K562 (cell line): ENCODE measurements around the gene TNN. TPM values are rescaled to one million over a fixed set of nuclear protein-coding genes. Genes with fewer than 3 reads are reported as not detected.

ENCODE experiments used
- ATAC-seq: fragments of 200-7000 bp; cut with Tn5 transposase; 3 replicates; pipeline ENCODE4 v1.9.1; 2020; ENCODE audit warnings: moderate library complexity
- BruUV-seq: library from RNA; stranded (reverse); fragments of 400-500 nt; replicated peaks from 2 replicates; lab custom pipeline; 2021; lab: Mats Ljungman, UMichigan
- CTCF ChIA-PET: fragments of 300-600 bp; formaldehyde crosslinking; extraction: SDS; loops from one replicate; lab custom pipeline; 2021; ENCODE audit warnings: low intra/inter-chr PET ratio; lab: Yijun Ruan, JAX
- POLR2A ChIA-PET: fragments of 300-600, 350-650 bp; sonication (Branson Sonifier 250); formaldehyde crosslinking; extraction: SDS; loops from one replicate; lab custom pipeline; 2021; ENCODE audit warnings: antibody characterized with exemption, inconsistent platforms; lab: Yijun Ruan, JAX
- DNase-seq, 4 experiments: peaks; one replicate each; pipeline versions ENCODE4 v3.0.0 to v3.0.0-alpha.2; 2011 to 2018; ENCODE audit warnings: low spot score in 3 of 4, mixed read lengths in 3 of 4; ENCODE audit errors: extremely low read depth in 1 of 4
- FAIRE-seq: peaks from 2 replicates; lab custom pipeline; 2011; peaks lifted over from hg19 to GRCh38; lab: Jason Lieb, UNC
- H2AFZ ChIP-seq: 2 replicates; pipeline ENCODE4 v1.6.0; 2011; ENCODE audit warnings: low read depth, low read length, control low read depth, inconsistent platforms
- H3K27ac ChIP-seq: fragments of 200-600 bp; 3 replicates; pipeline ENCODE4 v1.8.0; 2011; ENCODE audit warnings: low read depth, mild to moderate bottlenecking, control low read depth, inconsistent platforms, low read length, moderate library complexity, mixed read lengths; ENCODE audit errors: extremely low read depth
- H3K27me3 ChIP-seq, 2 experiments: fragments of 300-600 bp in 1 of 2; 2 replicates in 1 of 2; 3 replicates in 1 of 2; pipeline versions ENCODE4 v1.6.0 to v1.8.0; 2011; ENCODE audit warnings: inconsistent platforms in 2 of 2, low read length in 2 of 2, mild to moderate bottlenecking in 1 of 2, mixed read lengths in 1 of 2, moderate library complexity in 1 of 2; ENCODE audit not compliant: control insufficient read depth in 2 of 2, insufficient read depth in 2 of 2
- H3K36me3 ChIP-seq: fragments of 300-600 bp; 3 replicates; pipeline ENCODE4 v1.8.0; 2011; ENCODE audit warnings: mild to moderate bottlenecking, low read length, inconsistent platforms; ENCODE audit not compliant: control insufficient read depth, insufficient read depth
- H3K4me1 ChIP-seq, 2 experiments: fragments of 200-600 bp in 1 of 2; replicated peaks in 1 of 2; 2 replicates in 1 of 2; 3 replicates in 1 of 2; pipeline versions ENCODE4 v1.5.1 to v1.8.0; 2011; ENCODE audit warnings: inconsistent platforms in 2 of 2, low read length in 2 of 2, mild to moderate bottlenecking in 1 of 2, mixed read lengths in 1 of 2, moderate library complexity in 1 of 2; ENCODE audit not compliant: control insufficient read depth in 2 of 2, insufficient read depth in 2 of 2
- H3K4me2 ChIP-seq: 2 replicates; pipeline ENCODE4 v1.6.1; 2011; ENCODE audit warnings: low read length, control low read depth, inconsistent platforms, mixed read lengths; ENCODE audit not compliant: insufficient read depth
- H3K4me3 ChIP-seq: fragments of 200-600 bp; sonication (generic), shearing (Covaris generic); 2 replicates; pipeline ENCODE4 v1.5.1; 2016; ENCODE audit warnings: control low read depth, inconsistent platforms
- H3K79me2 ChIP-seq: fragments of 200-600 bp; 3 replicates; pipeline ENCODE4 v1.8.0; 2011; ENCODE audit warnings: low read length, inconsistent platforms; ENCODE audit not compliant: control insufficient read depth, insufficient read depth
- H3K9ac ChIP-seq, 2 experiments: 2 replicates each; pipeline versions ENCODE4 v1.6.0 to v1.6.1; 2011; ENCODE audit warnings: low read depth in 2 of 2, low read length in 2 of 2, control low read depth in 1 of 2, inconsistent platforms in 1 of 2, mild to moderate bottlenecking in 1 of 2, mixed read lengths in 1 of 2; ENCODE audit not compliant: insufficient read depth in 1 of 2
- H3K9me1 ChIP-seq: one replicate; pipeline ENCODE4 v1.6.0; 2011; ENCODE audit warnings: inconsistent platforms, mild to moderate bottlenecking, low read length, moderate library complexity; ENCODE audit not compliant: control insufficient read depth, insufficient read depth
- H3K9me3 ChIP-seq: replicated peaks from 2 replicates; pipeline ENCODE4 v1.5.1; 2011; ENCODE audit warnings: low read depth, low read length, inconsistent platforms; ENCODE audit not compliant: control insufficient read depth, insufficient read depth
- H4K20me1 ChIP-seq: replicated peaks from 2 replicates; pipeline ENCODE4 v1.6.1; 2011; ENCODE audit warnings: low read length, inconsistent platforms, mixed read lengths; ENCODE audit not compliant: control insufficient read depth, insufficient read depth
- CBX3 ChIP-seq, 2 experiments: IDR thresholded peaks; 1 replicate in 1 of 2; 2 replicates in 1 of 2; pipeline ENCODE4 v1.6.1; 2012; ENCODE audit warnings: inconsistent platforms in 2 of 2, low read length in 2 of 2, borderline replicate concordance in 1 of 2, control low read depth in 1 of 2
- CEBPB ChIP-seq: fragments of 450-650 bp; IDR thresholded peaks from 2 replicates; pipeline ENCODE4 v1.6.1; 2016; ENCODE audit warnings: missing genetic modification characterization, missing compliant biosample characterization
- CEBPG ChIP-seq, 3 experiments: fragments of 200-800 bp in 1 of 3; sonication (Bioruptor generic) in 1 of 3; sonication (generic) in 1 of 3; formaldehyde crosslinking in 1 of 3; IDR thresholded peaks in 2 of 3; conservative IDR thresholded peaks in 1 of 3; 2 replicates each; pipeline versions ENCODE4 v1.6.1 to v1.8.0; 2016 to 2022; ENCODE audit warnings: missing compliant biosample characterization in 2 of 3, missing genetic modification characterization in 2 of 3, mild to moderate bottlenecking in 1 of 3, missing genetic modification reagents in 1 of 3
- KLF13 ChIP-seq: fragments of 450-650 bp; IDR thresholded peaks from 2 replicates; pipeline ENCODE4 v1.6.1; 2016; ENCODE audit warnings: missing genetic modification characterization, low read depth, mild to moderate bottlenecking, missing compliant biosample characterization, moderate library complexity, borderline replicate concordance
- SRSF9 ChIP-seq: fragments of 200-400 bp; formaldehyde crosslinking; IDR thresholded peaks from 2 replicates; pipeline ENCODE4 v1.6.1; 2017; ENCODE audit warnings: low read depth, low read length, borderline replicate concordance
- WGBS: fragments of 100-300 bp; shearing (Covaris generic); methylation state at CpG from one replicate; pipeline ENCODE4 v1.1.6; 2016; ENCODE audit warnings: low coverage, mixed read lengths; ENCODE audit not compliant: insufficient coverage; ENCODE audit errors: missing lambda C conversion rate; 5-methylcytosine and 5-hydroxymethylcytosine counted together
- in situ Hi-C: fragments of 300-500 bp; cut with MboI; formaldehyde crosslinking; loops from 4 replicates; pipeline ENCODE4 v1.15.0; 2018; ENCODE audit warnings: inconsistent platforms, mixed read lengths
- intact Hi-C: fragments of 100-400 bp; cut with micrococcal nuclease; formaldehyde crosslinking; loops from 2 replicates; pipeline ENCODE4 v1.14.2; 2022
- polyA plus RNA-seq, 8 experiments: library from polyadenylated mRNA; depleted of rRNA in 4 of 8; stranded (reverse) in 5 of 8; unstranded in 3 of 8; fragments of >200 nt; fragmentation: Nextera tagmentation in 2 of 8; fragmentation: Illumina TruSeq in 1 of 8; extraction: Ambion mirVana in 2 of 8; extraction: Trizol in 1 of 8; gene quantifications; 2 replicates each; pipeline versions ENCODE4 v1.2.1 to v1.2.3, GENCODE V29; 2011 to 2014; ENCODE audit warnings: inconsistent platforms in 1 of 8, missing spikeins in 1 of 8
- total RNA-seq, 7 experiments: library from RNA; depleted of rRNA in 6 of 7; stranded (reverse); fragments of >200 nt in 6 of 7; fragmentation: Illumina TruSeq in 2 of 7; extraction: Trizol in 2 of 7; gene quantifications; 2 replicates each; pipeline versions ENCODE4 v1.2.1 to v1.2.3, GENCODE V29; 2011 to 2021; ENCODE audit warnings: low replicate concordance in 1 of 7
- TF ChIP-seq, protein P1 (sequence below), 2 experiments: fragments of 450-650 bp in 1 of 2; sonication (generic) in 1 of 2; formaldehyde crosslinking in 1 of 2; IDR thresholded peaks in 1 of 2; conservative IDR thresholded peaks in 1 of 2; 2 replicates each; pipeline versions ENCODE4 v1.6.1 to v1.8.1; 2016 to 2023; ENCODE audit warnings: mild to moderate bottlenecking in 2 of 2, moderate library complexity in 2 of 2, inconsistent platforms in 1 of 2, missing genetic modification reagents in 1 of 2

Gene TNN
- total and polyA plus RNA-seq, 9 of the 15 experiments (the other 6 are each of a cell fraction or from before 2014, with no cell fraction given), result 0.01 to 0.09 (median 0.07) TPM; not detected in 4

DNA sequence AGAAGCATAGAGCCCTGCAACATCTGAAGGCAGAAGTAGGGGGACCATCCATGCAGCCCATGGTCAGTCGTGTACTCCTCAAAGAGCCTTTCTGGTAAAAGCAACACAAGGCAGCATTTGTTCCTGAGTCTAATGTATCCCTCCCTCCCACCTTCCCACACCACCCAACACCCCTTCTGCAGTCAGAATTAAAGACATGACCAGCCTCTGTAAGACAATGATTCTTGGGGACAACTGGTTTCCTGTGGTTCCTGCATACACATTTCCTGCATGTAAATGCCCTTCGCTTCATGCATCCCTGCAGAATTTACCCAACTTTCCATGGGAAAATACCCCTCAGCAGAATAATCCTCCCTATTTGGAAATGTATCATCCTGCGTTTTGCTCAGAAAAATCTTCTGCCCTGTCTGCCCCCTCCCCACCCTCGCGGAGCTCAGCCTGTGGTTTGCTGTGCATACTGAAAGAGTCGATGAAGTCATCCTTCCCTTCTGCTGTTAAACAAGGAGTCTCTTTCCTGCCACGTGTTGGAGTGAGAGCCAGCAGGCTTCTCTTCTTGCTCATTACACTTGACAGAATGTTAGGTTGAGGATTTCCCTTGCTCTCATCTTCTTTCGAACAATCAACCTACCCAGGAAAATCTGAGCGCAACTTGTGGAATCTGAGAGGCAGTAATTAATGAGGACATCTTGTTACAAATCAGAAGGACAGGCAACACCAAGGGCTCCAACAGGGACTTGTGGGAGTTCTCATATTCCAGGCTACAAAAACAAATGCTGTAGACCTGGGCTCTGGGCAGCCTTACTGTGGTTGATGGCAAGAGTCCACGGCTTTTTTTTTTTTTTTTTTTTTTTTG lies 4.7 kb downstream of the TNN start (continued):
- TF ChIP-seq, protein P1, sequence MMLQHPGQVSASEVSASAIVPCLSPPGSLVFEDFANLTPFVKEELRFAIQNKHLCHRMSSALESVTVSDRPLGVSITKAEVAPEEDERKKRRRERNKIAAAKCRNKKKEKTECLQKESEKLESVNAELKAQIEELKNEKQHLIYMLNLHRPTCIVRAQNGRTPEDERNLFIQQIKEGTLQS (IDR thresholded peaks at IDR 0.05), result peak; percentile 55
- TF ChIP-seq, protein P1 (CRISPR knock-in tag; conservative IDR thresholded peaks at IDR 0.05), result no peak
- TF ChIP-seq, all 486 proteins: peak for 5

DNA sequence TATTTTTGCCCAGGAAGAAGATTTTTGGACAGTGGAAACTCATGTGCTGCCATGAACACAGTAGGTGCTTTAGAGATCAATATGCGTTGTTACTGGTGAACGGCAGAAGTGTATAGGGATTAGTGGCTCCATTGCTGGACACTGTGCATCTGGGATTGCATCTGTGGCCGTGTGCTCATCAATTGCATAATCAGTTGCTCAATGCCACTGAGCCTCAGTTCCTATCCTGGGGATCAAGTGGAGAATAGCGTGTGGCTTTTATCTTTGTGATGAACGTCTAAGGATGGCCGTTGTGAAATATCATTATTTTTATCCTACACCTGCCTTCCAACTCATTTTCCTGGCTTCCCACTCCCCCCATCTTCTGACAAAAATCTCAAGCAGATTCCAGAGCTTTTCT lies 5.4 kb downstream of the TNN start:
- Histone ChIP-seq H3K4me3 (no peak overlapping the region), H3K9me1 (no peaks in the 10 kb centered on the region), H3K9me3 (no peaks in the 10 kb centered on the region), H3K79me2 (no peaks in the 10 kb centered on the region), H3K9ac (no peak overlapping the region), H3K4me1 (no peaks in the 10 kb centered on the region), H3K27ac (no peak overlapping the region), H3K27me3 (peaks cover 55 to 56% of the 10 kb centered on the region in 2 experiments), H3K36me3 (no peaks in the 10 kb centered on the region), H4K20me1 (no peaks in the 10 kb centered on the region), H2AFZ (no peak overlapping the region), H3K4me2 (no peak overlapping the region)
- in situ Hi-C loops (no loop called here), intact Hi-C loops (no loop called here)
- BruUV-seq, result no TSS peak
- DNase-seq (no peak), ATAC-seq (no peak), FAIRE-seq (no peak)
- CTCF ChIA-PET, result no interaction called here
- 2% methylated on average over 6 of the region's 6 CpGs for WGBS
- TF ChIP-seq CEBPB (tag), result peak; percentile 67
- TF ChIP-seq SRSF9, result no peak
- TF ChIP-seq CEBPG (CRISPR knock-in tag; IDR thresholded peaks at IDR 0.05), result no peak
- TF ChIP-seq CEBPG (tag; conservative IDR thresholded peaks at IDR 0.05 in 1 of 2, IDR thresholded peaks at IDR 0.05 in 1 of 2), result peak; percentile 65 to 67
- TF ChIP-seq CBX3 (IDR thresholded peaks at IDR 0.05; ENCODE audit: borderline replicate concordance in 1 of 2, low read length in 2 of 2), result no peak
- no peak for TF ChIP-seq KLF13 (tag)
- POLR2A ChIA-PET, result interaction anchor here (1.8 kb wide), 2 partner anchors 10 to 14 kb away, joined by 5 to 6 read pairs; no protein-coding TSS in a partner anchor
